HG02642 (cell line): ENCODE measurements around the gene NBEAL2.

Source experiments
- ATAC-seq: cut with Tn5 transposase; IDR thresholded peaks from one replicate; pipeline ENCODE4 v1.9.1; 2021; ENCODE audit warnings: mild to moderate bottlenecking; ENCODE audit not compliant: unreplicated experiment, poor library complexity

Gene NBEAL2

DNA sequence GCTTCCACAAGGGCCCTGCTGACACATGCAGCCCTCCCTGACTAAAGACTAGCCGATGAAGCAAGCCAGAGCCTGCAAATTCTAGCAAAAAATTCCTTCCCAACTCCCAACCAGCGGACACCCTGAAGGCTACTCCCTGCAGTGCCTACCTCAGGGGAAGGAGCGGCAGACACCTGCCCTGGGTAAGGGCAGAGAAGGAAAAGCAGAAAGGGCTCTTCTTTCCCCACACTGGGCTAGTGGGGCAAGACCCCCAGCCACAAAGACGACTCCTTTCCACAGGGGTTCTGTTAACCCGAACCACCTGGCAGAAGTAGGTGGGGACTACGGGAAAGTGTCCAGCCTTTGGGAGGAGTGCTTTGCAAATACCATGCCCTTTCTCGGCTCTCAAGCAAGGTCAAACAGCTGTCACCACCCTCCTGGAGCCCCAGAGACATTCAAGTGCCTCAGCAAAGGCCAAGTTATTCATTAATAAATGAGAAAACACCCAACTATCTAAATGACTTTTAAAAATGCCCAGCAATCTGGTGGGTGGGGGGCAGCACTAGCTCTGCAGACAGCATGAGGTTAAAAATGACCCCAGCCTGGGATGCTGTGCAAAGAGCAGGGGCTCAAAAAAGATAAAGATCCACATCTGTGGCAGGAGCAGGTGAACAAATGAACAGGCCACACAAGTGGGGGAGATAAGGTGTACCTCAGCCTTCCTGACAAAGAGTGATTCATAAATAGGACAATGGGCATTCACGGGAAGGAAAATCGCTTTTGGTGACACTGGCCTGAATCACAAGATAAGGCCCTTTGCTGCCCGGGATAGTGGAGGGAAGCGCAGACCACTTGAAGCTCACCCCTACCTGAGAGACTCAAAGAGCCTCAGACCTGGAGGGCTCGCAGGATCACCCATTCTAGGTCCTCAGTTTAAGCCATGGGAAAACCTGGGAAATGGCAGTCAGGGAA is 36.0 kb upstream of the NBEAL2 start:
- ATAC-seq = no peak

DNA sequence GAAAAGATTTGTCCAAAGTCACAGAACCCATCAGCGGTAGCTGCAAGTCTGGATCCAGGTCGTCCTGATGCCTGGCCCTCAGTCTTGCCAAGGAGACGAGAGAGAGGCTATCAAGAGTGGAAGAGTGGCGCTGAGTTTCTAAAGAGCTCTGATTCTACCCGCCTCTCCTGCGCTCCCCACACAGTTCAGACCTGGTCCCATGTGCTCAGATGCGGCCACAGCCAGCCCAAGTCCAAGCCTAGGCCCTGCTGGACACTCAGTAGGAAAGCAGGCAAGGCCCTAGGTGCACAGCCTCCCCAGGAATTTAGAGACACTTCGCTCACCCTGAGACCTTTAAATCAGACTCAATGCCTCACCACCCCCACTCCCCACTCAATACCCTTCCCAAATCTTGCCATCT is 35.3 kb upstream of the NBEAL2 start:
- no peak for ATAC-seq

DNA sequence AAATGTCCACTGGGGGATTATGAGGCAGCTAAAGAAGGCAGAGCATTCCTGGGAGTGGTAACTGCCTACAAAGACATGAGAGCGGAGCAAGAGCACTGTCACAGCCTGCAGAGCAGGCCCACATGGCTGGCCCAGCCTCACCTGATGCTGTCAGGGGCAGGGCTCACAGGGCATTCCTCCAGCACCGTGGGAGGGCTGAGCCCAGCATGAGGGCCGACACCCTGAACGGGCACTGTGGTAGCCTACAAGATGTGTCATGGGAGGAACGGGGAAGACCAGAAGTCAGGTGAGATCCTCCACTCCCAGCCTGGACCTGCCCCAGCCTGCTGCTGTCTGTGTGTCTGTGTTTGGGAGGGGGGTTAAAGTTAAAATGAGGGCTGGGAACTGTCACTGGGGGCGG is 33.0 kb upstream of the NBEAL2 start:
- ATAC-seq = no peak

DNA sequence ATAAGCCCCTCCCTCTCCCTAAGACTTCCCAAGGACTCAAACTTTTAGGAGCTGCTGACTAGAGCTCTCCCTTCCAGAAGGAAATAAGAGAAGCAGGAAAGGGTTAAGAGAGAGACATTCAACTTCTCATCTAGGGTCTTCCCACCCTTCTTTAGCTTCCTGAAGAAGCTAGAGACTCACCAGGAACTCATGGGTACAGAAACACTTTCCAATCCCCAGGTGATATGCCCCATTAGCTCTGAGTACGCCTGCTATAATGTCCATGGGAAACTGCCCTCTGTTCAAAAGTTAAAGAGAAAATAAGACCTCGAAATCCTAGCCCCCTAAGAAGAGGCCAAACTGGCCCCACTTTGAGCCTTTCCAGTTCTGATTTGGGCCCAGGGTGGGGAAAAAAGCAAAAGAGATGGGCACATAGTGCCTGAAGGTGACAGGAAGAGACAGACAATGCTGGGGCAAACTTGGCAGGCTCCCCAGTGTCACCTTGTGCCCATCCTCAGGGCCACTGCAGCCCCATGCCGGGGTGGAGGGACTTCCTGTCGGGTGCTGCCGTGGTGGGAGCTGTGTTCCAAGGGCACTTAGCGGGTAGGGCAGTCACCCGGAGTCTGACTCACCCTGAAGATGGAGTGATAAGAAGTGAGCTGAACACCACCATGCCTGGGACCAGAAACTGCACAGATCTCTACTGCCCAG is 32.5 kb upstream of the NBEAL2 start:
- no peak for ATAC-seq

DNA sequence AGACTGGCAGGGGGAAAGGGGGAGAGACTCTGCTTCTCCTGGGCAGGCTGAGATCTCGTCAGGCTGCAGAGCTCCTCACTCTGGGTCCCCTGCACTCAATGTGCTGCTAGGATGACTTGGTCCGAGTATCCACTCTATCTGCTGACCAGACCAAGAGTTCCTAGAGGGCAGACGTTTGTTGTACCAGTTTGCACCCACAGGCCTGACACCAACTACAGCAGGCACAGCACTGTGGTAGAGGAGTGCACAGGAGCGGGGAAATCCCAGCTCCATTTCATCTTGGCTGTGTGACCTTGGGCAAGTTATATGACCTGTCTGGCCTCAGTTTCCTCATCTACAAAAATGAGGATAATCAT is 31.9 kb upstream of the NBEAL2 start:
- ATAC-seq = no peak

DNA sequence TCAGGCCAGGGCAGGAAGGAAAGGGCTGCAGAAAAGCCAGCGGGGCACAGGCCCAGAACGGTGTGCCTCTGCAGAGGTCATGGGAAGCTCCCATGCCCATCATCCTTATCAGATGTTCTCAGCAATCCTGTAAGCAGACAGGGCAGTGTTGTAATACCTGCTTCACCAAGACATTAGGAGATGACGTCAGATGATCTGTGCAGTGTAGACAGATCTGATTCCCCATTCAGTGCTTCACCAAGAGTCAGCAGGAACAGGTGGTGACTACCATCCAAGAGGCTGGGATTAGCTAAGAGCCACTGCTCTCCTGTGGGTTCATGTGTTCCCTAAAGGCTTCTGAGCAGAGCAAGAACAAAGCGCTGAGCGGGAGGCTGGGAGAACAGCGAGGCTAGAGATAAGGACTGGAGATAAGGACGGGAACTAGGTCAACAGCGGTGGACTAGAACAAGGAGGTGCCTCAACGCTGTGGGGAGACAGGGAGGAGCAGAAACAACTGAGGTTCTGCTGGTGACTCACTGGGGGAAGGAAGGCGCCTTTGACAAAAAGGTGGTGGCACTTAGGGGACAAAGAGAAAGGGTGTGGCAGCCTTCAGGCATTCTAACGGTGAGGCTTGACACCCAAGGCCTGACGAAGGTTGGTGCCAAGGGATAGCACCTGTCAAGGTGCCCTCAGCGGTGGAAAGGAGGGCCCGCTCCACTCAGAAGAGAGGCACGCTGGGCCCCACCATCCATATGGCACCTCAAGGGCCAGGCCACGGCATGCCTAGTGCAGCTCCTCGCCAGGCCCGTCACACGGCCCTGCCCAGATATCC is 31.3 kb upstream of the NBEAL2 start:
- ATAC-seq = no peak

DNA sequence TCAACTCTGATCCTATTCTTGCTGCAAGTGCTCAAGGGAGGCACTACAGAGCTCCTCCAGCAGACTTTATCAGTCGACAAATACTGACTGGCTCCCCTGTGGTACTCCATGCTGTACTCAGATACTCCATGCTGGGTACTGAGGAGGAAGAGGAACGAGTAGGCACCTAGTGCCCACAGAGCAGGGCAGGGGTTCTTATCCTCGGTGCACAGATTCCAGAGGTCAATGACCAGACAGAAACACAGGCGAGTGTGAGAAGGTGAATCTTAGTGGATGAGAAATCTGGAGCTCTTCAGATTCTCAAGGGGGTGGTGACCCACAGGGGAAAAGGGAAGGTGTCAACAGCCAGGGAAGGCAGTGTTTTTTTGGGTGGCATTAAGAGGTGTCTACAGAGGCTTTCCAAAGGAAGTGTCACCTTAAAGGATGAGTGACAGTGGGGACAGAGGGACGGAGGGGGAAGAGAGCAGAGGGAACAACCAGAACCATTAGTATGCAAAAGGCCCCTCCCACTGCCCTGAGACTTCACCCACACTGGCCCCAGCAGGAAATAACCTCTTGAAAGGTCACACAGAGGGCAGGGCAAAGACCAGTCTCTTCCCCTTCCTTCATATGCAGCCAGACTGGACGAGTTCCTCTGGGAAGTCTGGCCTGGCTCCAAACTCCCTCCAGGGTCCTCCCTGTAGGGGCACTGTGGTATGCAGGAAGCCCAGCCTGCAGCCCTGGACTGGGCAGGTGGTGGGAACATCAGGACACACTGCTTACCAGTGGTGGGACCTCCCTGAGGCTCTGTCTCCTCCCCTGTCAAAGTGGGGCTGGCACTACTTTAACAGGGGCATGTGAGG is 30.4 kb upstream of the NBEAL2 start:
- ATAC-seq = peak; percentile 39

DNA sequence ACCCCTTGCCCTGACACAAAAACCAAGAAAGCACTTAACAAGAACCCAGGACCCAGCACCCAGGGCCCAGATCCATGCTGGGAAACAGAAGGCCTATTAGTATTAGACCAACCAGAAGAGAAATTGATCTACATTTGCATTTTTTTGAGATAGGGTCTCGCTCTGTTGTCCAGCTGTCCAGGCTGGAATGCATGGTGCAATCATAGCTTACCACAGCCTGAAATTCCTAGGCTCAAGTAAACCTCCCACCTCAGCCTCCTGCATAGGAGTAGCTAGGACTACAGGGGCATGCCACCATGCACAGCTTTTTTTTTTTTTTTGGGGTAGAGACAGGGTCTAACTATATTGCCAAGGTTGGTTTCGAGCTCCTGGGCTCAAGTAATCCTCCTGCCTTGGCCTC is 29.3 kb upstream of the NBEAL2 start:
- ATAC-seq = no peak

DNA sequence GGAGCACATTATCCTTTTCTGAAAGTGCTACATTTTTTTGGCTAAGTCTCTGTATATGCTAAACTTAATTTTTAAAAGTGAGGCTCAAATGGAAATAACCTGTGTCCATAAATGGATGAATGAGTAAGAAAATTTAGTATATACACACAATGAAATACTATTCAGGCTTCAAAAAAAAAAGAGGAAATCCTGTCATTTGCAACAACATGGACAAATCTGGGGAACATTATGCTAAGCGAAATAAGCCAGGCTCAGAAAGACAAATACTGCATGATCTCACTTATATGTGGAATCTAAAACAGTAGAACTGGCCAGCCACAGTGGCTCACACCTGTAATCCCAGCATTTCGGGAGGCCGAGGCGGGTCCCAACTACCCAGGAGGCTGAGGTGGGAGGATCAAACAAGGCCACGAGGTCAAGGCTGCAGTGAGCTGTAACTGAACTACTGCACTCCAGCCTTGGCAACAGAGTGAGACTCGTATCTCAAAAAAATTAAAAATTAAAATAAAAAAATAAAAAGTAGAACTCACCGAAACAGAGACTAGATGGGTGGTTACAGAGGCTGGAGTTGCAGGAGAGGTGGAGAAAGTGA is 28.7 kb upstream of the NBEAL2 start:
- ATAC-seq = no peak

DNA sequence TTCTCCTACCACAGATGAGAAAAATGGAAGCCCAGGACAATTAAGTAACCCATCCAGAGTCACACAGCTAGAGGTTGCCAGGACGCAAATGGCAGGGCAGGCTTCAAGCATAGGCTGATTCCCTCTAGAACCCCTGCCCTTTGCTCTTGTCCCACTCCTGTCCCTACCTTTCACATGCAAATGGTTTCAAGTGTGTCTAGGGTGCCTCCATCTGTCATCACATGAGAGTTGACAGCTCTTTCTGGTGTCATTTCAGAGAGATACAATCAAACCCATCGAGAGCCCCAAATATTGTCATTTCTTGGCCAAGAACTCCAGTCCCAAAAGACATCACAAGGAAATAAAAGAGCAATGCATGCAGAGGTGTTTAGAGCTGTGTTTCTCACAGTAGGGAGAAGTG is 26.7 kb upstream of the NBEAL2 start:
- ATAC-seq = no peak

DNA sequence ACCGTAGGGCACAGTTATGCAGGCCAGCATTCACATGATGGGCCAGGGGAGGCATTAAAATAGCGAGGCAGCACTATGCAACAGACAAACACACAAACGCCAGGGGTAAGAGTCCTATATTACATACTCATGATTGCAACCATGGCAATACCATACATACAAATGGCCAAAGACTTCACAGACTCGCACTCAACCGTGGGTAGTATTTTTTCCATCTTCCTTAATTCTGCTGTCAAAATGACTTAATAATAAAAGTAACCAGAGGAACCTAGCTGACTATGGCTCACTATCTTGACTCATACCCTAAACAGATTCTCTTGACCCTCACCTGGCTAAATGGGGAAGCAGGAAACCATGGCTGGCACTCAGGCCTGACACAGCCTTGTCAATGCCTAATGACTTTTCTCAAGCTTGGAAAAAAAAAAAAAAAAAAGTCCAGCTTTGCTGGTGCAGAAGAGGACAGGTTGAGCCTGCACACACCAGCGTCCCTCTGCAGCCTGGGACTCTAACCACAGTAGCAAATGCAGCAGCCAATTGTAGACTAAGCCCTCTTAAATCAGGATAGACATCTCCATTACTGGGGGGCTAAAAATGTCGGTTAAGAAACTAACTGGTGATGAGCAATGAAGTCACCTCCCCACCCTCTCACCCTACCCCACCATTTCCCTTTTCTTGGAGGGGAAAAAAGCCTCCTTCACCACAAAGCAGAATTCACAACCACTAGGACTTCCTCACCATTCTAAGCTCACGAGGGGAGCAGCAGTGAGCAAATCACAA is 26.0 kb upstream of the NBEAL2 start:
- ATAC-seq = peak; percentile 34

DNA sequence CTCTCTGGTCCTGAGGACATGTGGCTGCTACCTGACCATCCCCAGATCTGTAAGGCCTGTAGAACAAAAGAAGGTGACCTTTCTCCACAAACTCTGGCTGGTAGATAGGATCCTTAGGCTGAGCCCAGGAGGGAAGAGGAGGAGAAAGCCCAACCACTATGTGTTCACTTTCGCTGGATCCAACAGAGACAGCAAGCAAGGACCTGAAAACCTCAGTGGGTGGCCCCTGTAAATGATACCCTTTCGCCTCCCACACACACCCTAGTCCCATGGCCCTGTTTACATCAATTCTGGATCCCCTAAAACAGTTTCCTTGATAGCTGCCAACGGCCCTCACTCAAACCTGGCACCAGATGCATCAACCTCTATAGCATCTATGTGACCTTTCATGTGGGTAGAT is 25.3 kb upstream of the NBEAL2 start:
- ATAC-seq = peak; percentile 22

DNA sequence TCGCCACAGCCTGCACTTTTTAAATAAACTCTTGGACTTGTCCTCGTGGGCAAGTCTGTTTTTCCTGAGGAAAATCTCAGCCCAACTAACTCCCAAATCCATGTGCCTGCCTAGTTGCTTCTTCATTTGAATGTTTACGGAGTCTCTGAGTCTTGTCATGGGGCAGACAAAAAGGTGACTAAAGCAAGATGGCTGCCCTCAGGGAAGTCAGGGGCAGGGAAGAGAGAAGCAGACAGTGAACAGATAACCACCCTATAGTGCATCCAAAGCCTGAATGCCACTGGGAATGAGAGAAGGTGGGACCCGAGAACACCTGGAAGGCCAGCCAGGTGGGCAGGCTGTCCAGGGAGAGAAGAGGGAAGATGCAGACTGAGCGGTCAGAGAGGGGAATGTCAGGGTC is 24.3 kb upstream of the NBEAL2 start:
- no peak for ATAC-seq

DNA sequence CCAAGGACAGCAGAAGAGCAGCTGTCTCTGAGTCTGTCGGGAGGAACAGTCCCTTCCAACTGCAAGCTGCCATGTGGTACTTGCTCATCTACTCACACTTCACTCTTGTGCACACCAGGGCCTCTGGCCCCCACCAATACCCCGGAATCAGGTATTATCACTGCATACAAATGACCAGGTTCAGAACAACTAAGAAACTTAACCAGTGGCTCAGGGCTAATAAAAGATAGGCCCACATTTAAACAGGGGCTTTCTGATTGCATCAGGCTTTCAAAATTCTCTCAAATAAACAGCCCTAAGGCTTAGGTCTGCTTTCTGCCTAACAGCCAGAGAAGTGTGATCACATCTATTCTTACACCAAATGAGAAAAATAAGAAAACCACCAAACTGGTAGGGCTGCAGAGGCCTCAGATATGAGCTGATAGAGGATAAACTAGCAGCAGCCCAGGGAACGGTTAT is 23.6 kb upstream of the NBEAL2 start:
- ATAC-seq = no peak

DNA sequence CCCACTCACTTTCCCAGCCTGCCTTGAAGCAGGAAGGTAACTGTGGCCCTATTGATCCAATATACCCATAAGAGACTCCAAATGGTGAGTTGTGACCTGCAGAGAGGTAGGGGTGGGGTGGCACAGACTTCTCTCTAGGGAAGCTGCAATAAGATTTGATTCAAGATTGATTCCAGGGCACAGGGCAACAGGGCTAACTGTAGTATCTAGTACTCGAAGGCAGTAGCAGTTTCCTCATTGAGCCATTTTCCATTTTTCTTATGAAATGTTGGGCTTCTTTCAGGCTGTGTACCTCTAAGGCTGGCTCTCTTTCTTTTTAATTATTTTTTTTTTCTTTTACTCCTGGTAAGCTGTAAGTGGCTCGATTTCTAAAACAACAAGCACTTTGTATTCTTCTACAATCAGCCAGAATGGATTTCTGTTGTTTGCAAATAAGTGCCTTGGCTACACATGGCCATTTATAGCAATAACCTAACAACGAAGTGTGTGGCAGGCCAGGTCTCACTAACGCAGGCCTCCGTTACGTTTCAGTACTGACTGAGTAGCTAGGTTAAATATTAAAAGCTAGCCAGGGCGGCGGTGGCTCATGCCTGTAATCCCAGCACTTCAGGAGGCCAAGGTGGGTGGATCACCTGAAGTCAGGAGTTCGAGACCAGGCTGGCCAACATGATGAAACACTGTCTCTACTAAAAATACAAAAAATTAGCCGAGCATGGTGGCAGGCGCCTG is 22.2 kb upstream of the NBEAL2 start:
- ATAC-seq = no peak

DNA sequence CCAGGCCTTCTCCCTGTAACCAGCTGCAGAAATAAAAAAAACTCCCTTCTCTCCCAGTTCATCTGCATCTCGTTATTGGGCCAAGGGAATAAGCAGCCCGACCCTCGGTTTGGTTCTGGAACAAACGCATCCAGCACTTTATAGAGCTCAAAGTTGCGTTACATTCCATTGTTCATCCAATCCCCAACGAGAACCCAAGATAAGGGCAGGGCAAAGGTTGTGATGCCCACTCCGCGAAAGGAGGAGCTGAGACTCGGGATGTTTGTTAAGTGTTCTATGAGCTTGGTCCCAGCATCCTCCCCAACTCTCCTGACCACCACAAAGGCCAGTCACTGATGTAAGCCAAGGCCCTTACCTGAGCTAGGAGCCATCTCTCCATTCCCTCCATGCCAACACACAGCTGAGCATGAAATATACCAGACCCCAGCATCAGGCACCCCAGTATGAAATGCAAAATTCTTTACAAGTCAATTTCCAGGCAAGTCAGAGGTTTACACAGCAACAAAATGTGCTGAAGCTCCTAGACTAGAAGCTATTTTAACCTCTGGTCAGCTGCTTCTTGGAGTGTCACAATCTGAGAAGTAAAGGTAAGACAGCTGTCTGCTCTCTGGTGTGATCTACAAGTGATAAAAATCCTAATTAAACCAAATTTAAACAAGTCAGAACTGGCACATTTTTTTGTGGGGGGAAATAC is 20.9 kb upstream of the NBEAL2 start:
- no peak for ATAC-seq

DNA sequence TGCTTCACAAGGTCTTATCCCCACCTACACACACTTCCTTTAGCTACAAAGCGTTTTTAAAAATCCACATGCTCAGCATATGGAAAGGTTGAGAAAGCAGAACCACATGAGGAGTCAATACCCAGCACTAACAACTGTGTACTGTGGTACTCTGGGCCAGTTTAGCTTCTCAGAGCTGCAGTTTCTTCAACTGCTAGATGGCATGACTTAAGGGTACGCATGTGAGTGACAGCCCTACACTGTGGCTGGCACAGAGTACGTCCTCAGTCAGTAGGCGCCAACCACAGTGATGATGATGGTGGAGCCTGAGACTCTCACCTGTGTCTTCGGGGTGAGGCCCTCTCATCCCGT is 20.3 kb upstream of the NBEAL2 start:
- ATAC-seq = no peak
